ENCODE measurements around the gene ASTN2. TPM values are rescaled to one million over a fixed set of nuclear protein-coding genes. Genes with fewer than 3 reads are reported as not detected.

ASTN2 gene
- polyA plus RNA-seq, 1 donor from 2014 or later, result 6.8 TPM

DNA sequence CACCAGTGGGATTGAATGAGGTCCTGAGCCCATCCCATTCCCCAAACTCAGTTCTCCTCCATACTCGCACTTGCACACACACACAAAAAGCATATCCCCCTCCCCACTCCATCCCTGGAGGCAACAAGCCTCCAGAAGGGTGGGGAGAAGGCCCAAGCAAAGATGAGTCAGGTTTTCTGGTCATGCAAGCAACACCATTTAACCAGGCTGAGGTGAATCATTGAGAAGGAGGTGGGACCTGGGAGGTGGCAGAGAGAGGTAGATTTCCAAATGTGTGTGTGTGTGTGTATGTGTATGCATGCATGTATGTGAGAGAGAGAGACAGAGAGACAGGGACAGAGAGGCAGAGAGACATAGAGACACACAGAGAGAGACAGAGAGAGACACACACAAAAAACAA lies 913.0 kb downstream of the ASTN2 start:
- H3K27me3 ChIP-seq (ENCODE audit: insufficient read depth, low read depth, low read length), result no peaks in the 10 kb centered on the region

DNA sequence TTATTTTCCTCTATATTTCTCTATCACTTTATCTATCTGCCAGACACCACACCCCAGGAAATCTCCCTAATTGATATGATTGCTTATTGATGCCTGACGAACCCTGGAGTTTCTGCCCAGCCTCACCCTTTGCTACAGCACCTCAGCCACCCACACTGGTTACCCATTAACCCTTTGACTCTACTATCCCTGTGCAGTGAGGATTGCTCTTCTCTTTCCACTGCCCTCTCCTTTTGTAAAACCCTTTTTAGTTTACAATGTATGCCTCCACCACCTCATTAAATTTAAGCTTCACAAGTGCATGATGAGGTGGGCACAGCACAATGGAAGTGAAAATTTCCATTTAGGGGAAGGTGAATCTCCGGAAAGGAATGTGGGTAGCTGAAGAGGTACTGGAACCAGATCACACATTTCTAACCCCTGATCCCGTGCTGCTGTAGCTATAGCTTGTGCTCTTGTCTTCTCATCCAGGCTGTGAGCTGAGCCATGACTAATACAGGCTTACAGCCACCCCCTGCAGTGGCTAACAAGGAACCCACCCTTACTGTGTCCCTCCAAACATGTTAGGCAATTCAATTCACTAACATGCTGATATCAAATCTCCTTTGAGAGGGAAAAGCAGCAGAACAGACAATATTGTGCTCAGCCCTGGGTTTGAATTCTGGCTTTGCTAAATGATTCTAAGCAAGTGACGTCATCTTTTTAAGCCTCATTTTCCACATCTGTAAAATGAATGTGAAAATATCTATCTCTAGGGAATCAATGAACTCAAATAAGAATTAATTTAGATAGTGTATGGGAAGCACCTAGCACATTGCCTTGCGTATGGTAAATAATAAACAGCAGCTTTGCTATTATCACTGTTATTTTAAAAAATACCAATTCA lies 914.6 kb downstream of the ASTN2 start:
- Histone ChIP-seq H2AFZ (ENCODE audit: low read depth, low read length) (no peak overlapping the region), H3F3A (ENCODE audit: insufficient read depth, low read length, poor library complexity, severe bottlenecking) (no peaks in the 10 kb centered on the region), H3K9me3 (ENCODE audit: low read length) (no peaks in the 10 kb centered on the region), H4K20me1 (ENCODE audit: insufficient read depth) (no peaks in the 10 kb centered on the region), H3K27ac (ENCODE audit: low read length) (no peak overlapping the region), H3K36me3 (ENCODE audit: insufficient read depth, low read length) (no peaks in the 10 kb centered on the region), H3K4me2 (ENCODE audit: low read length) (no peak overlapping the region), H3K9ac (ENCODE audit: low read length) (no peak overlapping the region), H3K79me2 (replicated peaks; ENCODE audit: insufficient read depth, low read length) (no peaks in the 10 kb centered on the region), H3K4me3 (ENCODE audit: low read length) (no peak overlapping the region), H3K27me3 (ENCODE audit: insufficient read depth, low read depth, low read length) (no peaks in the 10 kb centered on the region), H3K9me2 (ENCODE audit: insufficient read depth, low read length) (no peaks in the 10 kb centered on the region)
- no peak for TF ChIP-seq MXI1 (conservative IDR thresholded peaks at IDR 0.05; ENCODE audit: poor library complexity, severe bottlenecking)
- TF ChIP-seq EP300 (conservative IDR thresholded peaks at IDR 0.05; ENCODE audit: poor library complexity, severe bottlenecking), result no peak
- TF ChIP-seq, protein P1, sequence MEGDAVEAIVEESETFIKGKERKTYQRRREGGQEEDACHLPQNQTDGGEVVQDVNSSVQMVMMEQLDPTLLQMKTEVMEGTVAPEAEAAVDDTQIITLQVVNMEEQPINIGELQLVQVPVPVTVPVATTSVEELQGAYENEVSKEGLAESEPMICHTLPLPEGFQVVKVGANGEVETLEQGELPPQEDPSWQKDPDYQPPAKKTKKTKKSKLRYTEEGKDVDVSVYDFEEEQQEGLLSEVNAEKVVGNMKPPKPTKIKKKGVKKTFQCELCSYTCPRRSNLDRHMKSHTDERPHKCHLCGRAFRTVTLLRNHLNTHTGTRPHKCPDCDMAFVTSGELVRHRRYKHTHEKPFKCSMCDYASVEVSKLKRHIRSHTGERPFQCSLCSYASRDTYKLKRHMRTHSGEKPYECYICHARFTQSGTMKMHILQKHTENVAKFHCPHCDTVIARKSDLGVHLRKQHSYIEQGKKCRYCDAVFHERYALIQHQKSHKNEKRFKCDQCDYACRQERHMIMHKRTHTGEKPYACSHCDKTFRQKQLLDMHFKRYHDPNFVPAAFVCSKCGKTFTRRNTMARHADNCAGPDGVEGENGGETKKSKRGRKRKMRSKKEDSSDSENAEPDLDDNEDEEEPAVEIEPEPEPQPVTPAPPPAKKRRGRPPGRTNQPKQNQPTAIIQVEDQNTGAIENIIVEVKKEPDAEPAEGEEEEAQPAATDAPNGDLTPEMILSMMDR (IDR thresholded peaks at IDR 0.05; ENCODE audit: poor library complexity, severe bottlenecking), result no peak
- no peak for TF ChIP-seq POLR2AphosphoS5 (IDR thresholded peaks at IDR 0.05)

More for the DNA sequence above, 913.0 kb downstream of the ASTN2 start:
- Histone ChIP-seq H3F3A (ENCODE audit: insufficient read depth, low read length, poor library complexity, severe bottlenecking) (no peaks in the 10 kb centered on the region), H3K4me3 (ENCODE audit: low read length) (no peak overlapping the region), H3K27ac (ENCODE audit: low read length) (no peak overlapping the region), H3K36me3 (ENCODE audit: insufficient read depth, low read length) (no peaks in the 10 kb centered on the region), H3K9me2 (ENCODE audit: insufficient read depth, low read length) (no peaks in the 10 kb centered on the region), H2AFZ (ENCODE audit: low read depth, low read length) (no peak overlapping the region), H3K9me3 (ENCODE audit: low read length) (no peaks in the 10 kb centered on the region), H3K79me2 (replicated peaks; ENCODE audit: insufficient read depth, low read length) (no peaks in the 10 kb centered on the region), H3K9ac (ENCODE audit: low read length) (no peak overlapping the region), H3K4me2 (ENCODE audit: low read length) (no peak overlapping the region), H4K20me1 (ENCODE audit: insufficient read depth) (no peaks in the 10 kb centered on the region)
- TF ChIP-seq EZH2 (IDR thresholded peaks at IDR 0.05; ENCODE audit: borderline replicate concordance, insufficient read depth, low read length, poor library complexity, severe bottlenecking) (no peak), MXI1 (conservative IDR thresholded peaks at IDR 0.05; ENCODE audit: poor library complexity, severe bottlenecking) (no peak), TAF1 (IDR thresholded peaks at IDR 0.05; ENCODE audit: low read depth) (no peak), POLR2AphosphoS5 (IDR thresholded peaks at IDR 0.05) (no peak)
- TF ChIP-seq, protein P1 (IDR thresholded peaks at IDR 0.05; ENCODE audit: poor library complexity, severe bottlenecking), result no peak

DNA sequence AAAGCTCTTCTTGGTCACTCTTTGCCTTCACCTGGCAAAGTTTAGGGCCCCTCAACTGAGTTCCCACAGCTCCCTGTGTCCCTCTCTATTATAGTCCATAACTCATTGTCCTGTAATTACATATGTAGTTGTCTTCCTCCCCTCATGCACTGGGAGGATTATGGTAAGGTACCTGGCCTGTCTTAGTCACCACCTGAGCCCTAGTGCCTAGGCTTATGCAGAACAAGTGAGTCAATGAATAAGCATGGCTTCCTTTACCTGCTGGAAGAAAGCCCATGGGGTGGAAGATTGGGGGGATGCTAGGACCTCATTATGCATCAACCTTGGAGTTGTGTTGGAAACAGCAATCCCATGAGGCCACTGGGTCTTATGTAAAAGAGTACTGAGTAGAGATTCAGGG lies 915.4 kb downstream of the ASTN2 start:
- no peaks in the 10 kb centered on the region for H3F3A ChIP-seq (ENCODE audit: insufficient read depth, low read length, poor library complexity, severe bottlenecking)
- no peaks in the 10 kb centered on the region for H3K36me3 ChIP-seq (ENCODE audit: insufficient read depth, low read length)
- no peak overlapping the region for H3K27ac ChIP-seq (ENCODE audit: low read length)
- H3K79me2 ChIP-seq (replicated peaks; ENCODE audit: insufficient read depth, low read length), result no peaks in the 10 kb centered on the region
- H3K4me2 ChIP-seq (ENCODE audit: low read length), result no peak overlapping the region
- no peak overlapping the region for H3K9ac ChIP-seq (ENCODE audit: low read length)
- H3K4me3 ChIP-seq (ENCODE audit: low read length), result no peak overlapping the region
- TF ChIP-seq POLR2AphosphoS5 (IDR thresholded peaks at IDR 0.05) (no peak), EP300 (conservative IDR thresholded peaks at IDR 0.05; ENCODE audit: poor library complexity, severe bottlenecking) (no peak), SMC3 (conservative IDR thresholded peaks at IDR 0.05; ENCODE audit: poor library complexity) (no peak), TAF1 (IDR thresholded peaks at IDR 0.05; ENCODE audit: low read depth) (no peak), RAD21 (conservative IDR thresholded peaks at IDR 0.05) (no peak), EZH2 (IDR thresholded peaks at IDR 0.05; ENCODE audit: borderline replicate concordance, insufficient read depth, low read length, poor library complexity, severe bottlenecking) (no peak), MXI1 (conservative IDR thresholded peaks at IDR 0.05; ENCODE audit: poor library complexity, severe bottlenecking) (no peak)
- TF ChIP-seq, protein P2, sequence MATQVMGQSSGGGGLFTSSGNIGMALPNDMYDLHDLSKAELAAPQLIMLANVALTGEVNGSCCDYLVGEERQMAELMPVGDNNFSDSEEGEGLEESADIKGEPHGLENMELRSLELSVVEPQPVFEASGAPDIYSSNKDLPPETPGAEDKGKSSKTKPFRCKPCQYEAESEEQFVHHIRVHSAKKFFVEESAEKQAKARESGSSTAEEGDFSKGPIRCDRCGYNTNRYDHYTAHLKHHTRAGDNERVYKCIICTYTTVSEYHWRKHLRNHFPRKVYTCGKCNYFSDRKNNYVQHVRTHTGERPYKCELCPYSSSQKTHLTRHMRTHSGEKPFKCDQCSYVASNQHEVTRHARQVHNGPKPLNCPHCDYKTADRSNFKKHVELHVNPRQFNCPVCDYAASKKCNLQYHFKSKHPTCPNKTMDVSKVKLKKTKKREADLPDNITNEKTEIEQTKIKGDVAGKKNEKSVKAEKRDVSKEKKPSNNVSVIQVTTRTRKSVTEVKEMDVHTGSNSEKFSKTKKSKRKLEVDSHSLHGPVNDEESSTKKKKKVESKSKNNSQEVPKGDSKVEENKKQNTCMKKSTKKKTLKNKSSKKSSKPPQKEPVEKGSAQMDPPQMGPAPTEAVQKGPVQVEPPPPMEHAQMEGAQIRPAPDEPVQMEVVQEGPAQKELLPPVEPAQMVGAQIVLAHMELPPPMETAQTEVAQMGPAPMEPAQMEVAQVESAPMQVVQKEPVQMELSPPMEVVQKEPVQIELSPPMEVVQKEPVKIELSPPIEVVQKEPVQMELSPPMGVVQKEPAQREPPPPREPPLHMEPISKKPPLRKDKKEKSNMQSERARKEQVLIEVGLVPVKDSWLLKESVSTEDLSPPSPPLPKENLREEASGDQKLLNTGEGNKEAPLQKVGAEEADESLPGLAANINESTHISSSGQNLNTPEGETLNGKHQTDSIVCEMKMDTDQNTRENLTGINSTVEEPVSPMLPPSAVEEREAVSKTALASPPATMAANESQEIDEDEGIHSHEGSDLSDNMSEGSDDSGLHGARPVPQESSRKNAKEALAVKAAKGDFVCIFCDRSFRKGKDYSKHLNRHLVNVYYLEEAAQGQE (IDR thresholded peaks at IDR 0.05; ENCODE audit: borderline replicate concordance), result no peak
- TF ChIP-seq, protein P1 (IDR thresholded peaks at IDR 0.05; ENCODE audit: poor library complexity, severe bottlenecking), result no peak
- no peak overlapping the region for H2AFZ ChIP-seq (ENCODE audit: low read depth, low read length)
- no peaks in the 10 kb centered on the region for H3K27me3 ChIP-seq (ENCODE audit: insufficient read depth, low read depth, low read length)
- no peaks in the 10 kb centered on the region for H3K9me3 ChIP-seq (ENCODE audit: low read length)
- no peaks in the 10 kb centered on the region for H4K20me1 ChIP-seq (ENCODE audit: insufficient read depth)
- no peaks in the 10 kb centered on the region for H3K9me2 ChIP-seq (ENCODE audit: insufficient read depth, low read length)
